NB4 (cell line): ENCODE data around the gene TIMP4.

Source experiments
- DNase-seq: peaks from one replicate; pipeline ENCODE4 v3.0.0; 2010; ENCODE audit warnings: low read depth
- H3K4me3 ChIP-seq: one replicate; pipeline ENCODE4 v1.5.1; 2011; ENCODE audit warnings: mild to moderate bottlenecking, low read depth, low read length, moderate library complexity
- CTCF ChIP-seq: IDR thresholded peaks from one replicate; pipeline ENCODE4 v1.5.1; 2012; ENCODE audit warnings: low read depth, low read length
- MAX ChIP-seq: IDR thresholded peaks from 2 replicates; pipeline ENCODE4 v1.6.1; 2011; ENCODE audit warnings: low read depth, low read length
- MYC ChIP-seq: IDR thresholded peaks from 2 replicates; pipeline ENCODE4 v1.6.1; 2011; ENCODE audit warnings: low read depth, low read length
- POLR2A ChIP-seq: IDR thresholded peaks from 2 replicates; pipeline ENCODE4 v1.6.1; 2011; ENCODE audit warnings: mild to moderate bottlenecking; ENCODE audit not compliant: insufficient read length; ENCODE audit errors: extremely low read depth

The TIMP4 gene

GRCh38 chr3:12131351-12132090 lies 27.2 kb downstream of the TIMP4 start:
- TF ChIP-seq MAX, result no peak
- no peak for TF ChIP-seq CTCF
- TF ChIP-seq MYC, result no peak
- TF ChIP-seq POLR2A, result no peak
- DNase-seq, result no peak
- H3K4me3 ChIP-seq, result no peak overlapping the region

GRCh38 chr3:12127391-12127790 lies 31.3 kb downstream of the TIMP4 start:
- no peak for DNase-seq
- TF ChIP-seq CTCF (no peak), MYC (no peak), POLR2A (no peak), MAX (no peak)
- H3K4me3 ChIP-seq, result no peak overlapping the region

- no peak overlapping the region for H3K4me3 ChIP-seq
- no peak for DNase-seq
- TF ChIP-seq CTCF (no peak), MYC (no peak)
Measured at GRCh38 chr3:12125772-12126171, 32.9 kb downstream of the TIMP4 start.

GRCh38 chr3:12121466-12121865 lies 37.2 kb downstream of the TIMP4 start:
- H3K4me3 ChIP-seq, result no peak overlapping the region
- no peak for DNase-seq
- TF ChIP-seq CTCF, result no peak
- TF ChIP-seq MYC, result no peak
- no peak for TF ChIP-seq POLR2A
- TF ChIP-seq MAX, result no peak

GRCh38 chr3:12120374-12121140 lies 38.2 kb downstream of the TIMP4 start:
- H3K4me3 ChIP-seq, result no peak overlapping the region
- no peak for DNase-seq

More at GRCh38 chr3:12120374-12121140, 38.2 kb downstream of the TIMP4 start:
- TF ChIP-seq MYC (no peak), MAX (no peak), POLR2A (no peak), CTCF (no peak)
